GM11168 (cell line): ENCODE measurements around the gene UBFD1.
"Not testable (repeated sequence)": the region's sequence is repeated elsewhere in the genome, so short reads cannot be mapped to it uniquely, and the experiment has no call there.

Experiments
- in situ Hi-C: fragments of 300-500 bp; cut with MboI; formaldehyde crosslinking; loops from one replicate; pipeline ENCODE4 v1.12.0; 2022; ENCODE audit warnings: low sequenced_read_pairs; ENCODE audit not compliant: unreplicated experiment

The UBFD1 gene

GRCh38 chr16:23556881-23557778 is at the start of gene UBFD1, which contains the start of gene EARS2:
TSS of gene UBFD1 (plus strand) at chr16:23557727. CDS start at chr16:23557743, 16 bp downstream.
TSS of gene EARS2 (minus strand) at chr16:23557350. CDS start at chr16:23557343, 7 bp downstream.
- in situ Hi-C loops = no loop called here

GRCh38 chr16:23508589-23509440 is 48.7 kb upstream of the UBFD1 start:
- in situ Hi-C loops = no loop called here

GRCh38 chr16:23509441-23509754 is 48.1 kb upstream of the UBFD1 start:
- in situ Hi-C loops = no loop called here

GRCh38 chr16:23509782-23510163 is 47.8 kb upstream of the UBFD1 start:
- in situ Hi-C loops = no loop called here

GRCh38 chr16:23510164-23510914 is 47.2 kb upstream of the UBFD1 start, which contains the start of gene GGA2:
TSS of gene GGA2 (minus strand) at chr16:23510494. CDS start at chr16:23510411, 83 bp downstream.
- in situ Hi-C loops = no loop called here

GRCh38 chr16:23510915-23511270 is 46.6 kb upstream of the UBFD1 start:
- in situ Hi-C loops = not testable (repeated sequence)

GRCh38 chr16:23511731-23512130 is 45.8 kb upstream of the UBFD1 start:
- in situ Hi-C loops = no loop called here

GRCh38 chr16:23512168-23512695 is 45.3 kb upstream of the UBFD1 start:
- in situ Hi-C loops = no loop called here

GRCh38 chr16:23514381-23515152 is 43.0 kb upstream of the UBFD1 start:
- in situ Hi-C loops = no loop called here

- in situ Hi-C loops = no loop called here
Measured at GRCh38 chr16:23515881-23516280, 41.6 kb upstream of the UBFD1 start.

- in situ Hi-C loops = no loop called here
Measured at GRCh38 chr16:23516366-23517137, 41.0 kb upstream of the UBFD1 start.

- in situ Hi-C loops = no loop called here
Measured at GRCh38 chr16:23518435-23518891, 39.1 kb upstream of the UBFD1 start.

GRCh38 chr16:23519282-23519681 is 38.2 kb upstream of the UBFD1 start:
- in situ Hi-C loops = no loop called here

- in situ Hi-C loops = no loop called here
Measured at GRCh38 chr16:23520500-23520899, 37.0 kb upstream of the UBFD1 start.

GRCh38 chr16:23521037-23521743 is 36.3 kb upstream of the UBFD1 start:
- in situ Hi-C loops = no loop called here

GRCh38 chr16:23521965-23522364 is 35.6 kb upstream of the UBFD1 start:
- in situ Hi-C loops = no loop called here

- in situ Hi-C loops = no loop called here
Measured at GRCh38 chr16:23523321-23523720, 34.2 kb upstream of the UBFD1 start.

- in situ Hi-C loops = no loop called here
Measured at GRCh38 chr16:23523876-23524385, 33.6 kb upstream of the UBFD1 start.
